Measurements from ENCODE around the gene DLEC1. TPM values are rescaled to one million over a fixed set of nuclear protein-coding genes. Genes with fewer than 3 reads are reported as not detected.

The DLEC1 gene
- total and polyA plus RNA-seq, 2 donors from 2014 or later, result 0.52 to 3.3 TPM

DNA sequence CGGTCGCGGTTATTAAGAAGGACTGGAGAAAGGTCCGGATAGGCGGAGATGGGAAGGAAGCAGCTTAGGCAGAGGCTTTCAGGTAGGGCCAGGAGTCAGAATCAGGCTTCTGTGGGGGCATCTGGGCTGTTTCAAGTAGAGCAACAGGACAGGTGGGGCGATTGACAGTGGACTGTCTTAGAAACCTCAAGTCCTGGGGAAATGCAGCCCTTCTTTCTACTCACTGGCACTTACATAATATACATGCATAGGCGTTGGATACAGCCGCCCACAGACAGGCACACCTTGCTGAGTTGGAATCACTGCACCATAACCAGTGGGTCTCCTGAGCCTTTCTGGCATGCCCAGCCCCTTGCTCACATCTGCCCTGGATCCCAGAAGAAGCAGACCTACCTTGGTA lies 100.2 kb downstream of the DLEC1 start:
- Histone ChIP-seq H3K27me3 (ENCODE audit: control insufficient read depth, insufficient read depth, low read length) (no peaks in the 10 kb centered on the region), H3K9me3 (ENCODE audit: control insufficient read depth in 2 of 3, insufficient read depth in 1 of 3, low read length in 3 of 3) (no peaks in the 10 kb centered on the region), H3K4me3 (ENCODE audit: low read length in 3 of 3) (peak overlapping the region; percentile 62 to 85 (median 82)), H3K36me3 (ENCODE audit: control insufficient read depth in 2 of 3, insufficient read depth in 3 of 3, low read length in 3 of 3) (peaks cover 2 to 19% (median 9%) of the 10 kb centered on the region in 3 donors), H3K9ac (ENCODE audit: low read length in 3 of 3) (peak overlapping the region; percentile 49 to 76 (median 71)), H3K27ac (ENCODE audit: low read depth in 2 of 2, low read length in 2 of 2) (peak overlapping the region in 1 of 2 donors; percentile 97), H3K4me1 (ENCODE audit: control insufficient read depth in 2 of 3, insufficient read depth in 2 of 3, low read depth in 1 of 3, low read length in 3 of 3) (peaks cover 0 to 24% (median 20%) of the 10 kb centered on the region in 3 donors)
- intact Hi-C loops (cut with DNase I), result no loop called here
- no peak for DNase-seq
- TF ChIP-seq, protein P1, sequence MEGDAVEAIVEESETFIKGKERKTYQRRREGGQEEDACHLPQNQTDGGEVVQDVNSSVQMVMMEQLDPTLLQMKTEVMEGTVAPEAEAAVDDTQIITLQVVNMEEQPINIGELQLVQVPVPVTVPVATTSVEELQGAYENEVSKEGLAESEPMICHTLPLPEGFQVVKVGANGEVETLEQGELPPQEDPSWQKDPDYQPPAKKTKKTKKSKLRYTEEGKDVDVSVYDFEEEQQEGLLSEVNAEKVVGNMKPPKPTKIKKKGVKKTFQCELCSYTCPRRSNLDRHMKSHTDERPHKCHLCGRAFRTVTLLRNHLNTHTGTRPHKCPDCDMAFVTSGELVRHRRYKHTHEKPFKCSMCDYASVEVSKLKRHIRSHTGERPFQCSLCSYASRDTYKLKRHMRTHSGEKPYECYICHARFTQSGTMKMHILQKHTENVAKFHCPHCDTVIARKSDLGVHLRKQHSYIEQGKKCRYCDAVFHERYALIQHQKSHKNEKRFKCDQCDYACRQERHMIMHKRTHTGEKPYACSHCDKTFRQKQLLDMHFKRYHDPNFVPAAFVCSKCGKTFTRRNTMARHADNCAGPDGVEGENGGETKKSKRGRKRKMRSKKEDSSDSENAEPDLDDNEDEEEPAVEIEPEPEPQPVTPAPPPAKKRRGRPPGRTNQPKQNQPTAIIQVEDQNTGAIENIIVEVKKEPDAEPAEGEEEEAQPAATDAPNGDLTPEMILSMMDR (IDR thresholded peaks at IDR 0.05; ENCODE audit: borderline replicate concordance, extremely low read depth, insufficient read depth), result no peak
- no peak for FAIRE-seq

DNA sequence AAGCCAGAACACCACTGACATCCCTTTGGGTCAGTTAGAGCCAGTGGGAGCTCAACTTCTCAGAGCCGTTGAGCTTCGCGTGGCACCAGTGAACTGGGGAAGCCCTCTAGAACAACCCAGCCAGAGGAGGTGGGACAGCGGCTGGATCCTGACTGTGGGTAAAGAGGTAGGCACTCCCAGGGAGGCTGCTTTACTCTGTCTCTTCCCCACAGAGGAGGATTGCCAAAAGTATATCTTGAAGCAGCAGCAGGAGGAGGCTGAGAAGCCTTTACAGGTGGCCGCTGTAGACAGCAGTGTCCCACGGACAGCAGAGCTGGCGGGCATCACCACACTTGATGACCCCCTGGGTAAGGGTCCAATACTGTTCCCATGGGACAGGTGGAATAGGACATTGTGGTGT lies 100.6 kb downstream of the DLEC1 start:
- Histone ChIP-seq H3K4me3 (ENCODE audit: low read length in 3 of 3) (peak overlapping the region in 2 of 3 donors; percentile 82 to 85), H3K36me3 (ENCODE audit: control insufficient read depth in 2 of 3, insufficient read depth in 3 of 3, low read length in 3 of 3) (peaks cover 2 to 15% (median 9%) of the 10 kb centered on the region in 3 donors), H3K27ac (ENCODE audit: low read depth in 2 of 2, low read length in 2 of 2) (no peak overlapping the region), H3K9ac (ENCODE audit: low read length in 3 of 3) (peak overlapping the region in 1 of 3 donors; percentile 76), H3K27me3 (ENCODE audit: control insufficient read depth, insufficient read depth, low read length) (no peaks in the 10 kb centered on the region), H3K4me1 (ENCODE audit: control insufficient read depth in 2 of 3, insufficient read depth in 2 of 3, low read depth in 1 of 3, low read length in 3 of 3) (peaks cover 0 to 23% (median 15%) of the 10 kb centered on the region in 3 donors), H3K9me3 (ENCODE audit: control insufficient read depth in 2 of 3, insufficient read depth in 1 of 3, low read length in 3 of 3) (no peaks in the 10 kb centered on the region)
- no peak for FAIRE-seq
- intact Hi-C loops (cut with DNase I), result no loop called here
- peak in 1 of 5 donors; percentile 6 for DNase-seq
- TF ChIP-seq, protein P1 (IDR thresholded peaks at IDR 0.05; ENCODE audit: borderline replicate concordance, extremely low read depth, insufficient read depth), result no peak

DNA sequence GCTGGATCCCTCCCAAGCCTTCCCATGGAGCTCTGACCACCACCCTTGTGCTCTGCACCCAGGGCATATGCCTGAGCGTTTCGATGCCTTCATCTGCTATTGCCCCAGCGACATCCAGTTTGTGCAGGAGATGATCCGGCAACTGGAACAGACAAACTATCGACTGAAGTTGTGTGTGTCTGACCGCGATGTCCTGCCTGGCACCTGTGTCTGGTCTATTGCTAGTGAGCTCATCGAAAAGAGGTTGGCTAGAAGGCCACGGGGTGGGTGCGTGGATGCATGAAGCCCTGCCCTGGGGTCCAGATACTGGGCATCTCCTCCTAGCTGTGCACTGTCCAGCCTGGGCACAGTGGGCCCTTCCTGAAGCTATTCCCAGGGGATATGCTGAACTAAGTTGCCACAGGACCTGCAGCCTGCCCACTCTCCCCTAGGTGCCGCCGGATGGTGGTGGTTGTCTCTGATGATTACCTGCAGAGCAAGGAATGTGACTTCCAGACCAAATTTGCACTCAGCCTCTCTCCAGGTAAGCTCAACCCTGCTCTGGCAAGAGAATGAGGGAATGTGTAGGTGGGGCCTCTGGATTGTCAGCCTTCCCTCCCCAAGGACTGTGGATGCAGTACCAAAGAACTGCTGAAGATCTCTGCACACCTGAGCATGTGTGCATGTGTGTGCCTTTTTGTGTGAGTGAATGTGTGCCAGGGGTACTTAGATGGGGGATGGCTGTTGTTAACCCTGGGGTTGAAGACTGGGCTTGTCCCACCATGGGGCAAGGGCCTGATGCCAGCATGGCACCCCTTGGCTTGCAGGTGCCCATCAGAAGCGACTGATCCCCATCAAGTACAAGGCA lies 101.5 kb downstream of the DLEC1 start:
- Histone ChIP-seq H3K4me1 (ENCODE audit: control insufficient read depth in 2 of 3, insufficient read depth in 2 of 3, low read depth in 1 of 3, low read length in 3 of 3) (peaks cover 0 to 21% (median 13%) of the 10 kb centered on the region in 3 donors), H3K4me3 (ENCODE audit: low read length in 3 of 3) (no peak overlapping the region), H3K27me3 (ENCODE audit: control insufficient read depth, insufficient read depth, low read length) (no peaks in the 10 kb centered on the region), H3K9me3 (ENCODE audit: control insufficient read depth in 2 of 3, insufficient read depth in 1 of 3, low read length in 3 of 3) (no peaks in the 10 kb centered on the region), H3K36me3 (ENCODE audit: control insufficient read depth in 2 of 3, insufficient read depth in 3 of 3, low read length in 3 of 3) (peaks cover 2 to 10% (median 9%) of the 10 kb centered on the region in 3 donors), H3K9ac (ENCODE audit: low read length in 3 of 3) (no peak overlapping the region), H3K27ac (ENCODE audit: low read depth in 2 of 2, low read length in 2 of 2) (no peak overlapping the region)
- peak in 1 of 5 donors; percentile 7 for DNase-seq
- no peak for FAIRE-seq
- TF ChIP-seq, protein P1 (IDR thresholded peaks at IDR 0.05; ENCODE audit: borderline replicate concordance, extremely low read depth, insufficient read depth), result no peak
- intact Hi-C loops (cut with DNase I), result no loop called here

Measured in kidney (tissue), 14 donors.